HG03095 (cell line): ENCODE data around the gene CBL.

Experiments
- ATAC-seq: cut with Tn5 transposase; IDR thresholded peaks from one replicate; pipeline ENCODE4 v1.9.1; 2021; ENCODE audit warnings: moderate library complexity; ENCODE audit not compliant: unreplicated experiment

The CBL gene

GRCh38 chr11:119323532-119324033 lies 117.4 kb downstream of the CBL start:
- no peak for ATAC-seq

- ATAC-seq = no peak
These were observed 118.0 kb downstream of the CBL start for GRCh38 chr11:119324189-119324588.

GRCh38 chr11:119329320-119329719 lies 123.2 kb downstream of the CBL start:
- no peak for ATAC-seq

GRCh38 chr11:119330237-119330636 lies 124.1 kb downstream of the CBL start:
- no peak for ATAC-seq

GRCh38 chr11:119332111-119332765 lies 126.1 kb downstream of the CBL start:
- no peak for ATAC-seq

GRCh38 chr11:119334174-119334930 lies 128.2 kb downstream of the CBL start, which contains the start of gene RNF26:
Gene RNF26 (plus strand): TSS chr11:119334527. CDS start chr11:119335123, 596 bp downstream.
- peak; percentile 92 for ATAC-seq

- no peak for ATAC-seq
These were observed 129.0 kb downstream of the CBL start for GRCh38 chr11:119335091-119335654.

GRCh38 chr11:119335655-119336543 lies 129.8 kb downstream of the CBL start:
- ATAC-seq = no peak

GRCh38 chr11:119336744-119337469 lies 130.8 kb downstream of the CBL start:
- no peak for ATAC-seq

- ATAC-seq = no peak
These were observed 131.6 kb downstream of the CBL start for GRCh38 chr11:119337581-119338317.

GRCh38 chr11:119338318-119338890 lies 132.3 kb downstream of the CBL start:
- ATAC-seq = no peak

- ATAC-seq = no peak
These were observed 132.9 kb downstream of the CBL start for GRCh38 chr11:119338965-119339588.

- ATAC-seq = no peak
These were observed 133.6 kb downstream of the CBL start for GRCh38 chr11:119339589-119340334.

- no peak for ATAC-seq
These were observed 134.4 kb downstream of the CBL start, which contains the start of gene C1QTNF5 for GRCh38 chr11:119340335-119341221. Gene C1QTNF5 (minus strand): TSS chr11:119340883. CDS start chr11:119340397, 486 bp downstream.

- ATAC-seq = no peak
These were observed 135.3 kb downstream of the CBL start for GRCh38 chr11:119341222-119342022.

- no peak for ATAC-seq
These were observed 135.8 kb downstream of the CBL start for GRCh38 chr11:119342023-119342300.
